IMR-90 (cell line): ENCODE data around the gene TMEM184B. TPM values are rescaled to one million over a fixed set of nuclear protein-coding genes. Genes with fewer than 3 reads are reported as not detected.

Experiments
- ATAC-seq: fragments of 200-7000 bp; cut with Tn5 transposase; 2 replicates; pipeline ENCODE4 v1.9.1; 2020; ENCODE audit warnings: low read depth, mild to moderate bottlenecking, moderate library complexity
- BruUV-seq: library from RNA; stranded (reverse); fragments of 400-500 nt; replicated peaks from 2 replicates; lab custom pipeline; 2021; lab: Mats Ljungman, UMichigan
- CTCF ChIA-PET: fragments of 300-600 bp; formaldehyde crosslinking; extraction: SDS; loops from one replicate; lab custom pipeline; 2021; ENCODE audit warnings: antibody characterized with exemption; lab: Yijun Ruan, JAX
- POLR2A ChIA-PET: fragments of 300-600 bp; sonication (Branson Sonifier 250); formaldehyde crosslinking; loops from one replicate; lab custom pipeline; 2022; ENCODE audit warnings: antibody characterized with exemption; ENCODE audit not compliant: unreplicated experiment; lab: Charles Lee
- DNase-seq: peaks from one replicate; pipeline ENCODE4 v3.0.0; 2013
- H2AFZ ChIP-seq: replicated peaks from 2 replicates; pipeline ENCODE3; 2013; ENCODE audit warnings: low read length, mild to moderate bottlenecking; ENCODE audit not compliant: poor library complexity
- H2AK5ac ChIP-seq: 2 replicates; pipeline ENCODE4 v1.6.1; 2013; ENCODE audit warnings: low read depth, low read length, inconsistent platforms
- H2AK9ac ChIP-seq: replicated peaks from 2 replicates; pipeline ENCODE3; 2013; ENCODE audit warnings: mild to moderate bottlenecking, low read depth, low read length, moderate library complexity; ENCODE audit not compliant: poor library complexity
- H2BK120ac ChIP-seq: 2 replicates; pipeline ENCODE4 v1.6.1; 2013; ENCODE audit warnings: low read depth, low read length, inconsistent platforms
- H2BK15ac ChIP-seq: 3 replicates; pipeline ENCODE4 v1.6.1; 2013; ENCODE audit warnings: low read depth, low read length, inconsistent platforms
- H2BK20ac ChIP-seq: 2 replicates; pipeline ENCODE4 v1.6.1; 2013; ENCODE audit warnings: low read depth, mild to moderate bottlenecking, inconsistent platforms, low read length, moderate library complexity
- H2BK5ac ChIP-seq: 2 replicates; pipeline ENCODE4 v1.6.1; 2013; ENCODE audit warnings: mild to moderate bottlenecking, low read depth, low read length, inconsistent platforms; ENCODE audit not compliant: poor library complexity, severe bottlenecking
- H3K14ac ChIP-seq: replicated peaks from 2 replicates; pipeline ENCODE4 v1.6.1; 2013; ENCODE audit warnings: low read depth, low read length, inconsistent platforms
- H3K18ac ChIP-seq: 2 replicates; pipeline ENCODE4 v1.6.1; 2013; ENCODE audit warnings: low read depth, low read length, control low read depth
- H3K23ac ChIP-seq: 2 replicates; pipeline ENCODE4 v1.6.1; 2013; ENCODE audit warnings: low read depth, low read length, inconsistent platforms
- H3K27ac ChIP-seq: 2 replicates; pipeline ENCODE4 v1.5.1; 2013; ENCODE audit warnings: mild to moderate bottlenecking, control low read depth, low read length; ENCODE audit not compliant: insufficient read depth
- H3K27me3 ChIP-seq: 2 replicates; pipeline ENCODE4 v1.6.1; 2013; ENCODE audit warnings: low read length; ENCODE audit not compliant: control insufficient read depth, insufficient read depth
- H3K36me3 ChIP-seq: 2 replicates; pipeline ENCODE4 v1.6.1; 2013; ENCODE audit warnings: low read length, mixed read lengths; ENCODE audit not compliant: control insufficient read depth, insufficient read depth
- H3K4ac ChIP-seq: 2 replicates; pipeline ENCODE4 v1.6.1; 2013; ENCODE audit warnings: low read depth, low read length, inconsistent platforms
- H3K4me1 ChIP-seq: 2 replicates; pipeline ENCODE4 v1.6.1; 2013; ENCODE audit warnings: low read length, mixed read lengths; ENCODE audit not compliant: control insufficient read depth, insufficient read depth
- H3K4me2 ChIP-seq: 2 replicates; pipeline ENCODE4 v1.6.1; 2013; ENCODE audit warnings: low read depth, mild to moderate bottlenecking, control low read depth, low read length, moderate library complexity
- H3K4me3 ChIP-seq: 2 replicates; pipeline ENCODE4 v1.5.1; 2013; ENCODE audit warnings: low read depth, mild to moderate bottlenecking, control low read depth, low read length, moderate library complexity; ENCODE audit not compliant: insufficient read depth
- H3K56ac ChIP-seq: 2 replicates; pipeline ENCODE4 v1.6.1; 2013; ENCODE audit warnings: low read length, inconsistent platforms; ENCODE audit not compliant: insufficient read depth; ENCODE audit errors: extremely low read depth
- H3K79me1 ChIP-seq, 2 experiments: 2 replicates each; pipeline ENCODE4 v1.6.1; 2013; ENCODE audit warnings: low read length in 2 of 2, inconsistent platforms in 1 of 2, low read depth in 1 of 2
- H3K9ac ChIP-seq: 2 replicates; pipeline ENCODE4 v1.6.1; 2013; ENCODE audit warnings: low read depth, low read length, control low read depth
- H3K9me1 ChIP-seq: 2 replicates; pipeline ENCODE4 v1.6.1; 2013; ENCODE audit warnings: low read length, inconsistent platforms; ENCODE audit not compliant: insufficient read depth
- H3K9me3 ChIP-seq: 2 replicates; pipeline ENCODE4 v1.6.1; 2013; ENCODE audit warnings: low read length; ENCODE audit not compliant: control insufficient read depth, insufficient read depth
- H4K20me1 ChIP-seq: 2 replicates; pipeline ENCODE4 v1.6.1; 2013; ENCODE audit warnings: low read length, inconsistent platforms; ENCODE audit not compliant: insufficient read depth
- H4K5ac ChIP-seq: 2 replicates; pipeline ENCODE4 v1.6.1; 2013; ENCODE audit warnings: mild to moderate bottlenecking, low read depth, low read length, control low read depth
- H4K8ac ChIP-seq, 2 experiments: 2 replicates each; pipeline ENCODE4 v1.6.1; 2013; ENCODE audit warnings: low read depth in 2 of 2, low read length in 2 of 2, control low read depth in 1 of 2, inconsistent platforms in 1 of 2
- H4K91ac ChIP-seq: 2 replicates; pipeline ENCODE4 v1.6.1; 2013; ENCODE audit warnings: low read depth, low read length, inconsistent platforms; ENCODE audit not compliant: insufficient read depth
- BHLHE40 ChIP-seq: fragments of 150-350 bp; IDR thresholded peaks from 2 replicates; pipeline ENCODE4 v1.6.1; 2016; ENCODE audit warnings: mild to moderate bottlenecking, low read depth, low read length
- CEBPB ChIP-seq: IDR thresholded peaks from 2 replicates; pipeline ENCODE4 v1.6.1; 2012; ENCODE audit warnings: low read depth, low read length, improper control_type of control experiment
- CHD1 ChIP-seq: IDR thresholded peaks from 2 replicates; pipeline ENCODE4 v1.6.1; 2012; ENCODE audit warnings: low read depth, low read length, improper control_type of control experiment
- FOS ChIP-seq: fragments of 150-350 bp; IDR thresholded peaks from 2 replicates; pipeline ENCODE4 v1.6.1; 2016; ENCODE audit warnings: low read depth, low read length
- MXI1 ChIP-seq: IDR thresholded peaks from 2 replicates; pipeline ENCODE4 v1.6.1; 2012; ENCODE audit warnings: low read depth, mild to moderate bottlenecking, low read length, moderate library complexity, borderline replicate concordance
- NFE2L2 ChIP-seq: fragments of 150-350 bp; IDR thresholded peaks from 2 replicates; pipeline ENCODE4 v1.6.1; 2016; ENCODE audit warnings: low read depth, mild to moderate bottlenecking, low read length
- POLR2A ChIP-seq: IDR thresholded peaks from 2 replicates; pipeline ENCODE4 v1.6.1; 2012; ENCODE audit warnings: mild to moderate bottlenecking, low read depth, low read length
- RAD21 ChIP-seq: IDR thresholded peaks from 2 replicates; pipeline ENCODE4 v1.6.1; 2012; ENCODE audit warnings: low read length, improper control_type of control experiment
- RFX5 ChIP-seq: IDR thresholded peaks from 2 replicates; pipeline ENCODE4 v1.8.0; 2012; ENCODE audit warnings: low read depth, mild to moderate bottlenecking, low read length, moderate library complexity
- WGBS, 2 experiments: methylation state at CpG; one replicate each; pipeline versions ENCODE4 v1.1.5 to v1.1.7; 2013; ENCODE audit warnings: missing lambda C conversion rate in 2 of 2; ENCODE audit not compliant: insufficient read length in 1 of 2; ENCODE audit errors: extremely low coverage in 2 of 2; 5-methylcytosine and 5-hydroxymethylcytosine counted together
- dilution Hi-C: fragments of 300-500 bp; cut with HindIII; formaldehyde crosslinking; loops from one replicate; pipeline ENCODE4 v1.14.3; 2018; ENCODE audit warnings: low sequenced_read_pairs; ENCODE audit not compliant: unreplicated experiment
- in situ Hi-C: fragments of 300-500 bp; cut with MboI; formaldehyde crosslinking; loops from 3 replicates; pipeline ENCODE4 v1.14.3; 2019; ENCODE audit warnings: low sequenced_read_pairs, inconsistent platforms, mixed read lengths
- intact Hi-C: fragments of 100-400 bp; cut with micrococcal nuclease; formaldehyde crosslinking; loops from 2 replicates; pipeline ENCODE4 v1.10.0; 2022
- polyA plus RNA-seq, 3 experiments: library from polyadenylated mRNA; depleted of rRNA; stranded (reverse); fragments of >200 nt; gene quantifications; 2 replicates each; pipeline ENCODE4 v1.2.3, GENCODE V29; 2012; ENCODE audit warnings: low replicate concordance in 1 of 3
- total RNA-seq: library from RNA; depleted of rRNA; stranded (reverse); fragments of >200 nt; gene quantifications from 2 replicates; pipeline ENCODE4 v1.2.3, GENCODE V29; 2012
- TF ChIP-seq, protein P1 (sequence below): fragments of 150-350 bp; IDR thresholded peaks from 2 replicates; pipeline ENCODE4 v1.6.1; 2017; ENCODE audit warnings: mild to moderate bottlenecking, antibody characterized with exemption, low read length, low read depth
- TF ChIP-seq, protein P2 (sequence below): conservative IDR thresholded peaks from 2 replicates; pipeline ENCODE4 v1.5.1; 2012; ENCODE audit warnings: mild to moderate bottlenecking, low read depth, low read length, improper control_type of control experiment
- TF ChIP-seq, protein P3 (sequence below): fragments of 150-350 bp; IDR thresholded peaks from 2 replicates; pipeline ENCODE4 v1.6.1; 2016; ENCODE audit warnings: low read depth, mild to moderate bottlenecking, low read length, moderate library complexity, borderline replicate concordance

TMEM184B gene
- total and polyA plus RNA-seq, 2 of the 4 experiments (the other 2 are of a cell fraction) = 9.1 to 81.1 TPM

DNA sequence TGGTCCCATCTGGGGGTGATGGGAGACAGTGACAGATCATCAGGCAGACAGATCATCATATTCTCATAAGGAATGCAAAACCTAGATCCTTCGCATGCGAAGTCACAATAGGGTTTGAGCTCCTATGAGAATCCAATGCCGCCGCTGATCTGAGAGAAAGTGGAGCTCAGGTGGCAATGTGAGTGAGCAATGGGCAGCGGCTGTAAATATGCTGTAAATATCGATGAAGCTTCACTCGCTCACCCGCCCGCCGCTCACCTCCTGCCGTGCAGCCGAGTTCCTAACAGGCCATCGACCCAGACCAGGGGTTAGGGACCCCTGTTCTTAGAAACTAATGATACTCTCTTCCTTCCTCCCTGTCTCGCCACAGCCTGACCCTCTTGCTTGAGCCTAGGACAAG lies 81.8 kb downstream of the TMEM184B start:
- H3K4me1 ChIP-seq = peaks cover 20% of the 10 kb centered on the region
- H4K8ac ChIP-seq = no peak overlapping the region
- in situ Hi-C loops (no loop called here), intact Hi-C loops (no loop called here), dilution Hi-C loops (no loop called here)
- H2BK120ac ChIP-seq = no peak overlapping the region
- no peak overlapping the region for H2BK5ac ChIP-seq
- H3K9me1 ChIP-seq = peaks cover 12% of the 10 kb centered on the region
- H3K56ac ChIP-seq = no peak overlapping the region
- ATAC-seq = no peak
- H3K18ac ChIP-seq = no peak overlapping the region
- ChIA-PET POLR2A (no interaction called here), CTCF (no interaction called here)
- no peak overlapping the region for H4K91ac ChIP-seq
- 93% methylated on average over 2 of the region's 14 CpGs; no CpG with 5 or more reads in 1 of the 2 experiments for WGBS, 2 experiments
- no peak overlapping the region for H3K9ac ChIP-seq
- no peak for TF ChIP-seq FOS
- TF ChIP-seq, protein P1, sequence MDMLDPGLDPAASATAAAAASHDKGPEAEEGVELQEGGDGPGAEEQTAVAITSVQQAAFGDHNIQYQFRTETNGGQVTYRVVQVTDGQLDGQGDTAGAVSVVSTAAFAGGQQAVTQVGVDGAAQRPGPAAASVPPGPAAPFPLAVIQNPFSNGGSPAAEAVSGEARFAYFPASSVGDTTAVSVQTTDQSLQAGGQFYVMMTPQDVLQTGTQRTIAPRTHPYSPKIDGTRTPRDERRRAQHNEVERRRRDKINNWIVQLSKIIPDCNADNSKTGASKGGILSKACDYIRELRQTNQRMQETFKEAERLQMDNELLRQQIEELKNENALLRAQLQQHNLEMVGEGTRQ = no peak
- TF ChIP-seq RFX5 = no peak
- TF ChIP-seq BHLHE40 = no peak
- no peak for TF ChIP-seq POLR2A
- no peak for TF ChIP-seq RAD21
- no peak for TF ChIP-seq CEBPB
- TF ChIP-seq, protein P2, sequence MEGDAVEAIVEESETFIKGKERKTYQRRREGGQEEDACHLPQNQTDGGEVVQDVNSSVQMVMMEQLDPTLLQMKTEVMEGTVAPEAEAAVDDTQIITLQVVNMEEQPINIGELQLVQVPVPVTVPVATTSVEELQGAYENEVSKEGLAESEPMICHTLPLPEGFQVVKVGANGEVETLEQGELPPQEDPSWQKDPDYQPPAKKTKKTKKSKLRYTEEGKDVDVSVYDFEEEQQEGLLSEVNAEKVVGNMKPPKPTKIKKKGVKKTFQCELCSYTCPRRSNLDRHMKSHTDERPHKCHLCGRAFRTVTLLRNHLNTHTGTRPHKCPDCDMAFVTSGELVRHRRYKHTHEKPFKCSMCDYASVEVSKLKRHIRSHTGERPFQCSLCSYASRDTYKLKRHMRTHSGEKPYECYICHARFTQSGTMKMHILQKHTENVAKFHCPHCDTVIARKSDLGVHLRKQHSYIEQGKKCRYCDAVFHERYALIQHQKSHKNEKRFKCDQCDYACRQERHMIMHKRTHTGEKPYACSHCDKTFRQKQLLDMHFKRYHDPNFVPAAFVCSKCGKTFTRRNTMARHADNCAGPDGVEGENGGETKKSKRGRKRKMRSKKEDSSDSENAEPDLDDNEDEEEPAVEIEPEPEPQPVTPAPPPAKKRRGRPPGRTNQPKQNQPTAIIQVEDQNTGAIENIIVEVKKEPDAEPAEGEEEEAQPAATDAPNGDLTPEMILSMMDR = no peak
- TF ChIP-seq, protein P3, sequence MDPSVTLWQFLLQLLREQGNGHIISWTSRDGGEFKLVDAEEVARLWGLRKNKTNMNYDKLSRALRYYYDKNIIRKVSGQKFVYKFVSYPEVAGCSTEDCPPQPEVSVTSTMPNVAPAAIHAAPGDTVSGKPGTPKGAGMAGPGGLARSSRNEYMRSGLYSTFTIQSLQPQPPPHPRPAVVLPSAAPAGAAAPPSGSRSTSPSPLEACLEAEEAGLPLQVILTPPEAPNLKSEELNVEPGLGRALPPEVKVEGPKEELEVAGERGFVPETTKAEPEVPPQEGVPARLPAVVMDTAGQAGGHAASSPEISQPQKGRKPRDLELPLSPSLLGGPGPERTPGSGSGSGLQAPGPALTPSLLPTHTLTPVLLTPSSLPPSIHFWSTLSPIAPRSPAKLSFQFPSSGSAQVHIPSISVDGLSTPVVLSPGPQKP = no peak
- TF ChIP-seq CHD1 = no peak
- no peak for TF ChIP-seq MXI1
- no peak for TF ChIP-seq NFE2L2
- no peak overlapping the region for H2BK15ac ChIP-seq
- H3K4me2 ChIP-seq = no peak overlapping the region
- H4K5ac ChIP-seq = no peak overlapping the region
- no peaks in the 10 kb centered on the region for H3K27me3 ChIP-seq
- H3K36me3 ChIP-seq = no peaks in the 10 kb centered on the region
- no TSS peak for BruUV-seq
- no peak overlapping the region for H3K14ac ChIP-seq
- DNase-seq = no peak
- no peak overlapping the region for H3K23ac ChIP-seq
- no peaks in the 10 kb centered on the region for H3K79me1 ChIP-seq
- peak overlapping the region; percentile 42 for H2AK9ac ChIP-seq
- no peaks in the 10 kb centered on the region for H4K20me1 ChIP-seq
- H3K4me3 ChIP-seq = no peak overlapping the region
- H3K9me3 ChIP-seq = no peaks in the 10 kb centered on the region
- H3K27ac ChIP-seq = no peak overlapping the region
- H2AK5ac ChIP-seq = peak overlapping the region; percentile 85
- peak overlapping the region; percentile 32 for H2AFZ ChIP-seq
- H2BK20ac ChIP-seq = 0 out of 2 replicates have a peak overlapping the region, but pooled peaks have one; percentile 20
- H3K4ac ChIP-seq = peak overlapping the region; percentile 47; the same call in 1 of the 2 replicates
